SK-N-SH (cell line): ENCODE measurements around the gene PNPLA2. TPM values are rescaled to one million over a fixed set of nuclear protein-coding genes. Genes with fewer than 3 reads are reported as not detected.

Experiments
- CTCF ChIA-PET: fragments of 300-600, 350-600 bp; formaldehyde crosslinking; extraction: SDS; loops from one replicate; lab custom pipeline; 2021; lab: Yijun Ruan, JAX
- POLR2A ChIA-PET: fragments of 350-600 bp; sonication (Branson Sonifier 250); formaldehyde crosslinking; extraction: SDS; loops from one replicate; lab custom pipeline; 2020; ENCODE audit warnings: antibody characterized with exemption, inconsistent platforms; lab: Yijun Ruan, JAX
- DNase-seq: peaks from one replicate; pipeline ENCODE4 v3.0.0; 2012
- H2AFZ ChIP-seq: fragments of 200-600 bp; sonication (generic); 2 replicates; pipeline ENCODE4 v1.8.1; 2016; ENCODE audit warnings: antibody characterized with exemption, mild to moderate bottlenecking, low read depth
- H3F3A ChIP-seq: fragments of 200-600 bp; sonication (generic); replicated peaks from 2 replicates; pipeline ENCODE3; 2016; ENCODE audit warnings: antibody characterized with exemption, mild to moderate bottlenecking; ENCODE audit not compliant: insufficient read depth
- H3K27ac ChIP-seq, 2 experiments: fragments of 200-500 bp in 1 of 2; fragments of 200-600 bp in 1 of 2; sonication (Bioruptor generic) in 1 of 2; sonication (generic), shearing (Covaris generic) in 1 of 2; 2 replicates each; pipeline versions ENCODE4 v1.5.1 to v1.6.1; 2014 to 2016; ENCODE audit warnings: low read depth in 2 of 2, inconsistent platforms in 1 of 2, low read length in 1 of 2, mild to moderate bottlenecking in 1 of 2, mixed read lengths in 1 of 2
- H3K27me3 ChIP-seq: fragments of 200-600 bp; sonication (generic), shearing (Covaris generic); 2 replicates; pipeline ENCODE4 v1.6.1; 2016; ENCODE audit warnings: mixed run types; ENCODE audit not compliant: insufficient read depth
- H3K36me3 ChIP-seq, 2 experiments: fragments of 200-500 bp in 1 of 2; fragments of 200-600 bp in 1 of 2; sonication (Bioruptor generic) in 1 of 2; sonication (generic) in 1 of 2; replicated peaks in 1 of 2; 2 replicates each; pipeline versions ENCODE3 to v1.5.1; 2014 to 2016; ENCODE audit warnings: low read length in 1 of 2, mild to moderate bottlenecking in 1 of 2; ENCODE audit not compliant: insufficient read depth in 2 of 2, control insufficient read depth in 1 of 2
- H3K4me1 ChIP-seq, 2 experiments: fragments of 200-500 bp in 1 of 2; fragments of 200-600 bp in 1 of 2; sonication (Bioruptor generic) in 1 of 2; sonication (generic), shearing (Covaris generic) in 1 of 2; 2 replicates each; pipeline versions ENCODE4 v1.5.1 to v1.6.1; 2014 to 2016; ENCODE audit warnings: low read depth in 1 of 2, low read length in 1 of 2, mixed run types in 1 of 2; ENCODE audit not compliant: insufficient read depth in 2 of 2, control insufficient read depth in 1 of 2
- H3K4me2 ChIP-seq: fragments of 200-600 bp; sonication (generic), shearing (Covaris generic); 2 replicates; pipeline ENCODE4 v1.6.1; 2017; ENCODE audit warnings: mixed run types
- H3K4me3 ChIP-seq, 2 experiments: fragments of 200-500 bp in 1 of 2; fragments of 200-600 bp in 1 of 2; sonication (Bioruptor generic) in 1 of 2; sonication (generic), shearing (Covaris generic) in 1 of 2; 2 replicates each; pipeline versions ENCODE4 v1.5.1 to v1.8.1; 2014 to 2016; ENCODE audit warnings: low read depth in 2 of 2, inconsistent platforms in 1 of 2, low read length in 1 of 2, mild to moderate bottlenecking in 1 of 2, mixed read lengths in 1 of 2, moderate library complexity in 1 of 2
- H3K79me2 ChIP-seq: fragments of 200-600 bp; sonication (generic); 2 replicates; pipeline ENCODE4 v1.8.1; 2017; ENCODE audit warnings: mild to moderate bottlenecking; ENCODE audit not compliant: insufficient read depth
- H3K9ac ChIP-seq: fragments of 200-600 bp; sonication (generic); 2 replicates; pipeline ENCODE4 v1.6.1; 2017; ENCODE audit warnings: mixed run types
- H3K9me2 ChIP-seq: fragments of 200-600 bp; sonication (generic); 2 replicates; pipeline ENCODE4 v1.6.1; 2017; ENCODE audit warnings: mixed run types
- H3K9me3 ChIP-seq: fragments of 200-600 bp; sonication (generic); 2 replicates; pipeline ENCODE4 v1.6.1; 2017; ENCODE audit warnings: mixed run types, mild to moderate bottlenecking, moderate library complexity
- H4K20me1 ChIP-seq: fragments of 200-600 bp; sonication (generic); 2 replicates; pipeline ENCODE4 v1.6.1; 2017; ENCODE audit warnings: mild to moderate bottlenecking, mixed run types; ENCODE audit not compliant: insufficient read depth
- CHD2 ChIP-seq: fragments of 150-350 bp; IDR thresholded peaks from 2 replicates; pipeline ENCODE4 v1.6.1; 2018; ENCODE audit warnings: low read length; ENCODE audit not compliant: partially characterized antibody
- CTCF ChIP-seq: fragments of 200-600 bp; sonication (generic); IDR thresholded peaks from 2 replicates; pipeline ENCODE4 v1.6.1; 2017; ENCODE audit warnings: antibody characterized with exemption, mild to moderate bottlenecking, moderate library complexity
- ELF1 ChIP-seq: IDR thresholded peaks from 2 replicates; pipeline ENCODE4 v1.4.0; 2012
- EZH2phosphoT487 ChIP-seq: fragments of 200-600 bp; sonication (generic); IDR thresholded peaks from 2 replicates; pipeline ENCODE4 v1.6.1; 2017; ENCODE audit warnings: low read depth, mixed run types, mild to moderate bottlenecking, antibody characterized with exemption, moderate library complexity, borderline replicate concordance
- FOSL2 ChIP-seq: IDR thresholded peaks from 2 replicates; pipeline ENCODE4 v1.4.0; 2012; ENCODE audit warnings: low read depth, mild to moderate bottlenecking, moderate library complexity, borderline replicate concordance
- FOXJ3 ChIP-seq: sonication (generic); formaldehyde crosslinking; IDR thresholded peaks from 2 replicates; pipeline ENCODE4 v1.5.1; 2020; ENCODE audit warnings: mild to moderate bottlenecking, missing genetic modification reagents
- FOXM1 ChIP-seq: IDR thresholded peaks from 2 replicates; pipeline ENCODE4 v1.4.0; 2012; ENCODE audit warnings: low read depth, mild to moderate bottlenecking
- GABPA ChIP-seq: IDR thresholded peaks from 2 replicates; pipeline ENCODE4 v1.4.0; 2012; ENCODE audit warnings: low read depth, mild to moderate bottlenecking
- GATA2 ChIP-seq: sonication (generic); formaldehyde crosslinking; IDR thresholded peaks from 2 replicates; pipeline ENCODE4 v1.5.0; 2020; ENCODE audit warnings: mild to moderate bottlenecking, missing genetic modification reagents
- IRF3 ChIP-seq: fragments of 150-350 bp; IDR thresholded peaks from 2 replicates; pipeline ENCODE4 v1.6.1; 2016; ENCODE audit warnings: mild to moderate bottlenecking, low read depth, low read length
- JUND ChIP-seq: IDR thresholded peaks from 2 replicates; pipeline ENCODE4 v1.4.0; 2012
- MEF2A ChIP-seq: IDR thresholded peaks from 2 replicates; pipeline ENCODE4 v1.4.0; 2012; ENCODE audit warnings: low read depth, borderline replicate concordance
- MXI1 ChIP-seq: IDR thresholded peaks from 2 replicates; pipeline ENCODE4 v1.6.1; 2012; ENCODE audit warnings: mild to moderate bottlenecking, low read depth, low read length, improper control_type of control experiment
- NFIC ChIP-seq: IDR thresholded peaks from 2 replicates; pipeline ENCODE4 v1.4.0; 2012; ENCODE audit warnings: borderline replicate concordance
- NRF1 ChIP-seq: IDR thresholded peaks from 2 replicates; pipeline ENCODE4 v1.6.1; 2012; ENCODE audit warnings: low read depth, mild to moderate bottlenecking, low read length
- POLR2AphosphoS5 ChIP-seq: IDR thresholded peaks from 2 replicates; pipeline ENCODE4 v1.6.1; 2012; ENCODE audit warnings: low read depth, low read length
- RAD21 ChIP-seq: IDR thresholded peaks from 2 replicates; pipeline ENCODE4 v1.6.1; 2012; ENCODE audit warnings: mild to moderate bottlenecking, low read length
- RCOR1 ChIP-seq: fragments of 150-350 bp; IDR thresholded peaks from 2 replicates; pipeline ENCODE4 v1.6.1; 2017; ENCODE audit warnings: antibody characterized with exemption, low read length
- RFX5 ChIP-seq: IDR thresholded peaks from 2 replicates; pipeline ENCODE4 v1.6.1; 2012; ENCODE audit warnings: mild to moderate bottlenecking, improper control_type of control experiment, low read length
- SIN3A ChIP-seq: IDR thresholded peaks from 2 replicates; pipeline ENCODE4 v1.6.1; 2012; ENCODE audit warnings: low read depth, mild to moderate bottlenecking, low read length, moderate library complexity, borderline replicate concordance
- SMC3 ChIP-seq: IDR thresholded peaks from 2 replicates; pipeline ENCODE4 v1.6.1; 2012; ENCODE audit warnings: low read depth, low read length, improper control_type of control experiment
- TCF12 ChIP-seq: IDR thresholded peaks from 2 replicates; pipeline ENCODE4 v1.4.0; 2012
- TEAD4 ChIP-seq: IDR thresholded peaks from 2 replicates; pipeline ENCODE4 v1.4.0; 2012; ENCODE audit warnings: mild to moderate bottlenecking, borderline replicate concordance; ENCODE audit not compliant: insufficient read depth
- YY1 ChIP-seq: IDR thresholded peaks from 2 replicates; pipeline ENCODE4 v1.4.0; 2012; ENCODE audit warnings: low read depth, mild to moderate bottlenecking
- WGBS: methylation state at CpG from one replicate; pipeline ENCODE4 v1.1.6; 2017; ENCODE audit warnings: low lambda C conversion rate; 5-methylcytosine and 5-hydroxymethylcytosine counted together
- polyA plus RNA-seq, 3 experiments: library from polyadenylated mRNA; depleted of rRNA; stranded (reverse); fragments of >200 nt; gene quantifications; 2 replicates each; pipeline ENCODE4 v1.2.3, GENCODE V29; 2012
- TF ChIP-seq, protein P1 (sequence below): IDR thresholded peaks from 2 replicates; pipeline ENCODE4 v1.6.1; 2012; ENCODE audit warnings: mild to moderate bottlenecking, low read depth, low read length, moderate library complexity
- TF ChIP-seq, protein P2 (sequence below): IDR thresholded peaks from 2 replicates; pipeline ENCODE4 v1.4.0; 2012; ENCODE audit warnings: low read depth, borderline replicate concordance
- TF ChIP-seq, protein P3 (sequence below): fragments of 150-350 bp; IDR thresholded peaks from 2 replicates; pipeline ENCODE4 v1.6.1; 2017; ENCODE audit warnings: antibody characterized with exemption, low read length, low read depth, borderline replicate concordance

The PNPLA2 gene
- polyA plus RNA-seq, 1 of the 3 experiments (the other 2 are of a cell fraction) = 60.3 TPM

GRCh38 chr11:783581-784015, 35.1 kb upstream of the PNPLA2 start:
- peaks cover 0 to 7% of the 10 kb centered on the region in 2 experiments for H3K36me3 ChIP-seq
- peak overlapping the region in 1 of 2 experiments; percentile 17; a peak in 1 of 4 replicates for H3K4me3 ChIP-seq
- no peaks in the 10 kb centered on the region for H3K9me3 ChIP-seq
- H3K79me2 ChIP-seq = peaks cover 12% of the 10 kb centered on the region
- no peak overlapping the region for H2AFZ ChIP-seq
- H4K20me1 ChIP-seq = no peaks in the 10 kb centered on the region
- H3K27ac ChIP-seq = peak overlapping the region; percentile 4 to 75; a peak in 3 of 4 replicates
- peak overlapping the region; percentile 41 for H3K4me2 ChIP-seq
- no peaks in the 10 kb centered on the region for H3K27me3 ChIP-seq
- peaks cover 9 to 10% of the 10 kb centered on the region in 2 experiments; a peak in 3 of 4 replicates for H3K4me1 ChIP-seq
- ChIA-PET POLR2A (no interaction called here), CTCF (interaction anchor here (0.6 to 3.3 kb wide), 22 partner anchors 10 to 276 kb away, joined by 3 to 43 read pairs (median 4); partner anchors contain the start of genes CRACR2B, PIDD1, SLC25A22 and TALDO1)
- H3K9ac ChIP-seq = peak overlapping the region; percentile 23; the same call in 1 of the 2 replicates
- peak; percentile 91 for DNase-seq
- H3K9me2 ChIP-seq = no peaks in the 10 kb centered on the region
- WGBS = 29% methylated on average over 24 of the region's 24 CpGs
- H3F3A ChIP-seq = peaks cover 17% of the 10 kb centered on the region
- TF ChIP-seq SIN3A (no peak), MEF2A (no peak), FOXJ3 (CRISPR knock-in tag) (no peak), NRF1 (0 out of 2 replicates have a peak, but pooled peaks have one; percentile 19), IRF3 (no peak), ELF1 (no peak), CHD2 (peak; percentile 51), TCF12 (peak; percentile 52; the same call in 1 of the 2 replicates), POLR2AphosphoS5 (peak; percentile 32; the same call in 1 of the 2 replicates), MXI1 (peak; percentile 60), FOXM1 (no peak), CTCF (peak; percentile 84), EZH2phosphoT487 (no peak), RFX5 (no peak), TEAD4 (no peak), SMC3 (peak; percentile 59), RCOR1 (peak; percentile 57; the same call in 1 of the 2 replicates), YY1 (no peak), JUND (no peak), GABPA (no peak), FOSL2 (no peak), GATA2 (CRISPR knock-in tag) (no peak), NFIC (peak; percentile 24; the same call in 1 of the 2 replicates), RAD21 (peak; percentile 62)
- TF ChIP-seq, protein P1, sequence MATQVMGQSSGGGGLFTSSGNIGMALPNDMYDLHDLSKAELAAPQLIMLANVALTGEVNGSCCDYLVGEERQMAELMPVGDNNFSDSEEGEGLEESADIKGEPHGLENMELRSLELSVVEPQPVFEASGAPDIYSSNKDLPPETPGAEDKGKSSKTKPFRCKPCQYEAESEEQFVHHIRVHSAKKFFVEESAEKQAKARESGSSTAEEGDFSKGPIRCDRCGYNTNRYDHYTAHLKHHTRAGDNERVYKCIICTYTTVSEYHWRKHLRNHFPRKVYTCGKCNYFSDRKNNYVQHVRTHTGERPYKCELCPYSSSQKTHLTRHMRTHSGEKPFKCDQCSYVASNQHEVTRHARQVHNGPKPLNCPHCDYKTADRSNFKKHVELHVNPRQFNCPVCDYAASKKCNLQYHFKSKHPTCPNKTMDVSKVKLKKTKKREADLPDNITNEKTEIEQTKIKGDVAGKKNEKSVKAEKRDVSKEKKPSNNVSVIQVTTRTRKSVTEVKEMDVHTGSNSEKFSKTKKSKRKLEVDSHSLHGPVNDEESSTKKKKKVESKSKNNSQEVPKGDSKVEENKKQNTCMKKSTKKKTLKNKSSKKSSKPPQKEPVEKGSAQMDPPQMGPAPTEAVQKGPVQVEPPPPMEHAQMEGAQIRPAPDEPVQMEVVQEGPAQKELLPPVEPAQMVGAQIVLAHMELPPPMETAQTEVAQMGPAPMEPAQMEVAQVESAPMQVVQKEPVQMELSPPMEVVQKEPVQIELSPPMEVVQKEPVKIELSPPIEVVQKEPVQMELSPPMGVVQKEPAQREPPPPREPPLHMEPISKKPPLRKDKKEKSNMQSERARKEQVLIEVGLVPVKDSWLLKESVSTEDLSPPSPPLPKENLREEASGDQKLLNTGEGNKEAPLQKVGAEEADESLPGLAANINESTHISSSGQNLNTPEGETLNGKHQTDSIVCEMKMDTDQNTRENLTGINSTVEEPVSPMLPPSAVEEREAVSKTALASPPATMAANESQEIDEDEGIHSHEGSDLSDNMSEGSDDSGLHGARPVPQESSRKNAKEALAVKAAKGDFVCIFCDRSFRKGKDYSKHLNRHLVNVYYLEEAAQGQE = 0 out of 2 replicates have a peak, but pooled peaks have one; percentile 12
- TF ChIP-seq, protein P2, sequence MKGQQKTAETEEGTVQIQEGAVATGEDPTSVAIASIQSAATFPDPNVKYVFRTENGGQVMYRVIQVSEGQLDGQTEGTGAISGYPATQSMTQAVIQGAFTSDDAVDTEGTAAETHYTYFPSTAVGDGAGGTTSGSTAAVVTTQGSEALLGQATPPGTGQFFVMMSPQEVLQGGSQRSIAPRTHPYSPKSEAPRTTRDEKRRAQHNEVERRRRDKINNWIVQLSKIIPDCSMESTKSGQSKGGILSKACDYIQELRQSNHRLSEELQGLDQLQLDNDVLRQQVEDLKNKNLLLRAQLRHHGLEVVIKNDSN = no peak
- TF ChIP-seq, protein P3, sequence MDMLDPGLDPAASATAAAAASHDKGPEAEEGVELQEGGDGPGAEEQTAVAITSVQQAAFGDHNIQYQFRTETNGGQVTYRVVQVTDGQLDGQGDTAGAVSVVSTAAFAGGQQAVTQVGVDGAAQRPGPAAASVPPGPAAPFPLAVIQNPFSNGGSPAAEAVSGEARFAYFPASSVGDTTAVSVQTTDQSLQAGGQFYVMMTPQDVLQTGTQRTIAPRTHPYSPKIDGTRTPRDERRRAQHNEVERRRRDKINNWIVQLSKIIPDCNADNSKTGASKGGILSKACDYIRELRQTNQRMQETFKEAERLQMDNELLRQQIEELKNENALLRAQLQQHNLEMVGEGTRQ = no peak
